SU-DHL-6 (cell line): ENCODE data around the gene SLC39A11.

Experiments used
- CTCF ChIP-seq: fragments of 200-600 bp; sonication (generic); IDR thresholded peaks from one replicate; pipeline ENCODE4 v1.5.1; 2017; ENCODE audit warnings: antibody characterized with exemption, mild to moderate bottlenecking, low read length, moderate library complexity; ENCODE audit not compliant: insufficient read depth, poor library complexity, severe bottlenecking
- EZH2phosphoT487 ChIP-seq: fragments of 200-600 bp; sonication (generic), shearing (Covaris generic); conservative IDR thresholded peaks from 2 replicates; pipeline ENCODE4 v1.6.1; 2018; ENCODE audit warnings: mild to moderate bottlenecking, antibody characterized with exemption, low read length, moderate library complexity, mixed read lengths

DNA sequence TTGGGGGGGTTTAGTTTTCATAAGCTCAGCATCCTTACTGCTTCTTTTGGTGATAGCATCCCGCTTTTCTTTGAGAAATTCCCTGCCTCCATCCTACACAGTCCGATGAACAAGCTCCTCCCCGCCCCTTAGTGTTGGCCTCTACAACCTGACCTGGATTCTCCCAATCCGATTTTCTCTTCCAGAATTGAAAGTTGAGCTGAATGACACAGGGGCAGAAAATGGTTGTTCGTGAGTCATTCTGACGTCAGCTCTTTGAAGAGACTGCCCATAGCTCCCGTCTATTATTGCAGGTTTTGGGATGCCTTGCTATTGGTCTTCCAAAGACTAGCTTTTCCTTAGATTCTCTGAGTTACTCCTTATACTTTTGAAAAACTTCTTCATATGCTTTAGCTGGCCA lies 279.7 kb downstream of the SLC39A11 start:
- TF ChIP-seq CTCF (no peak), EZH2phosphoT487 (no peak)
